GM12864 (cell line): ENCODE results near the gene RASL10B.
"Not testable (repeated sequence)": the region's sequence is repeated elsewhere in the genome, so short reads cannot be mapped to it uniquely, and the experiment has no call there.

Source experiments
- DNase-seq: peaks from one replicate; pipeline ENCODE4 v3.0.0-alpha.2; 2011; ENCODE audit warnings: low read depth
- H3K4me3 ChIP-seq: 2 replicates; pipeline ENCODE4 v1.5.1; 2011; ENCODE audit warnings: mild to moderate bottlenecking, low read depth, low read length, control low read depth
- TF ChIP-seq, protein P1 (sequence below): IDR thresholded peaks from 2 replicates; pipeline ENCODE4 v1.5.1; 2011; ENCODE audit warnings: low read depth, mild to moderate bottlenecking, moderate library complexity, low read length, control low read depth, inconsistent platforms; ENCODE audit errors: missing control alignments

The RASL10B gene

GRCh38 chr17:35745749-35746320, 14.4 kb downstream of the RASL10B start:
- TF ChIP-seq, protein P1, sequence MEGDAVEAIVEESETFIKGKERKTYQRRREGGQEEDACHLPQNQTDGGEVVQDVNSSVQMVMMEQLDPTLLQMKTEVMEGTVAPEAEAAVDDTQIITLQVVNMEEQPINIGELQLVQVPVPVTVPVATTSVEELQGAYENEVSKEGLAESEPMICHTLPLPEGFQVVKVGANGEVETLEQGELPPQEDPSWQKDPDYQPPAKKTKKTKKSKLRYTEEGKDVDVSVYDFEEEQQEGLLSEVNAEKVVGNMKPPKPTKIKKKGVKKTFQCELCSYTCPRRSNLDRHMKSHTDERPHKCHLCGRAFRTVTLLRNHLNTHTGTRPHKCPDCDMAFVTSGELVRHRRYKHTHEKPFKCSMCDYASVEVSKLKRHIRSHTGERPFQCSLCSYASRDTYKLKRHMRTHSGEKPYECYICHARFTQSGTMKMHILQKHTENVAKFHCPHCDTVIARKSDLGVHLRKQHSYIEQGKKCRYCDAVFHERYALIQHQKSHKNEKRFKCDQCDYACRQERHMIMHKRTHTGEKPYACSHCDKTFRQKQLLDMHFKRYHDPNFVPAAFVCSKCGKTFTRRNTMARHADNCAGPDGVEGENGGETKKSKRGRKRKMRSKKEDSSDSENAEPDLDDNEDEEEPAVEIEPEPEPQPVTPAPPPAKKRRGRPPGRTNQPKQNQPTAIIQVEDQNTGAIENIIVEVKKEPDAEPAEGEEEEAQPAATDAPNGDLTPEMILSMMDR, result no peak
- DNase-seq, result no peak
- H3K4me3 ChIP-seq, result no peak overlapping the region

- no peak overlapping the region for H3K4me3 ChIP-seq
- TF ChIP-seq, protein P1, result peak; percentile 87
- DNase-seq, result peak; percentile 40
Measured at GRCh38 chr17:35747540-35748017, 16.1 kb downstream of the RASL10B start.

DNA sequence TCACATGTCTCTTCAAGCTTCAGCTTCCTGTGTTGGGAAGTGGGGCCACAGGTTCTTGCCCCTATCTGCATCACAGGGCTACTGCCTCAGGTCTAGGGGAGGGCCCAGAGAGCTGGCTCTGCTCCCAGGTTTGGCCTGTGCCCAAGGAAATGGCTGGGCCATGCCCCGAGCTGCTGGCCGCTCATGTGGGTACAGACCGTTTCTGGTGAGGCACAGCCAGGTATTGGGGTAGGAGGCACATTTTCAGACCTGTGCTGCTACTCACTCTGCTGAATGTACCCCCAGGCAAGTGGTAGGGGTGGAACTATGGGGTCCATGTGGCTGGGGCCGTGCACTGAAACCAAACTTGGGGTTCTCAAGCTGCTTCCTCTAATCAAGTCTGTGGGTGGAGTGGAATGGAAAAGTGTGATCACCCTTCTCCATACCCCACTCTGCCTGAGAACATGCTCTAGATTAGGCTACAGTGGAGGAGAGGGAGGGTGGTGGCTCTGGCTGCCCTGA, 17.0 kb downstream of the RASL10B start:
- DNase-seq, result no peak
- TF ChIP-seq, protein P1, result no peak
- H3K4me3 ChIP-seq, result no peak overlapping the region

- TF ChIP-seq, protein P1, result no peak
- no peak for DNase-seq
- no peak overlapping the region for H3K4me3 ChIP-seq
Measured at GRCh38 chr17:35748979-35749378, 17.5 kb downstream of the RASL10B start.

- DNase-seq, result no peak
Measured at GRCh38 chr17:35749560-35750412, 18.3 kb downstream of the RASL10B start.

DNA sequence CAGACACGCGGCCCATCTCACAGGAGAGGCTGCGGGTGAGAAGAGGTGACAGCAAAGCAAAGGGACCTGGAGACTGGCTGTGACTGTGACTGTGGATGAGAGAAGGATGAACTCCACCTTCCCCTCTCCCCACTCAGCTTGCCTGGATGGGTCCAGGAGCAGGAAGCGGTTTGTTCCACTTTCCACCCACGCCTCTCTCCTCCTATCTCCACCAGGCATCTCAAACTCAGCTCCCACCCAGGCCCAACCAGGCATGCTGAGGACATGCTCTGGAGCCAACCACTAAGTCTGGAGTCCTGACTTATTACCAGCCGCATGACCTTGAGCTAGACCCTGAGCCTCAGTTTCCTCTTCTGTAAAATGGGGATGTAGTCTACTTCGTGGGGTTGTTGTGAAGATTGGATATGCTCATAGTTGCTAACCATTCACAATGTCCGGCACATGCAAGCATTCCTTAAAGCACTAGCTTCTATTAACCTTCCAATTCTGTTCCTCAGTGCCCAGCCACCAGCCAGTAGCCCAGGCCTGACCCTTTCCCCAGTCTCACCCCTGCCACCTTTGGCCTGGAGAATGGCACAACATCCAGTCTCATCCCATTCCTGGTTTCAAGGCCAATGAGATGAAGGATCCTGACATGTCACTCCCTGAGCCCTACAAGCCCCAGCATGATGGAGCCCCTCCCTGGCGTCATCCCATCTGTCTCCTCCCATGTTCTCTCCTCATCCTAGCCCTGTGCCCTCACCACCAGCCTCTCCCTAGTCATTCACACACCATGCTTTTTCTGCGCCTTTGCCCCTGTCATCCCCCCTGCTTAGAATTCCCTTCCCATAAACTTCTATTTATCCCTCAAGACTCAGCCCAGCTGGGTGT, 19.3 kb downstream of the RASL10B start:
- no peak overlapping the region for H3K4me3 ChIP-seq
- no peak for DNase-seq
- TF ChIP-seq, protein P1, result no peak

More at GRCh38 chr17:35749560-35750412, 18.3 kb downstream of the RASL10B start:
- TF ChIP-seq, protein P1, result no peak
- no peak overlapping the region for H3K4me3 ChIP-seq

DNA sequence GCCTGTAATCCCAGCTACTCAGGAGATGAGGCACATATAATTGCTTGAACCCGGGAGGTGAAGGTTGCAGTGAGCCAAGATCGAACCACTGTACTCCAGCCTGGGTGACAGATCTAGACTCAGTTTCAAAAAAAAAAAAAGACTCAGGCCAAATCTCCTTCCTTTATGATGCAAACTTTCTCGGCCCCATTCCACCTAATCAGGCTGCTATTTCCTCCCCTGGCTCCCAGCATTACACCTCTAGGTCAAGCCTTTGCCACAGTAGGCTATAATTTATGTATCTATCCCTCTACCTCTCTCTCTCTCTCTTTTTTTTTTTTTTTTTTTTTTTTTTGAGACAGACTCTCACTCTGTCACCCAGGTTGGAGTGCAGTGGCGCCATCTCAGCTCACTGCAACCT, 20.1 kb downstream of the RASL10B start:
- not testable (repeated sequence) for H3K4me3 ChIP-seq, DNase-seq
